Stimulated activated CD8-positive, alpha-beta memory T cell treated with anti-CD3 and anti-CD28 coated beads, Interleukin-7, amount 100 ng/mL, for 48 hours (primary cell): ENCODE results near the gene WDR1.

ENCODE experiments used
- DNase-seq, 2 donors: peaks; one replicate each; pipeline ENCODE4 v3.0.0-alpha.2; 2020; ENCODE audit warnings: low read depth in 1 of 2; ENCODE audit errors: extremely low read depth in 1 of 2

WDR1 gene

DNA sequence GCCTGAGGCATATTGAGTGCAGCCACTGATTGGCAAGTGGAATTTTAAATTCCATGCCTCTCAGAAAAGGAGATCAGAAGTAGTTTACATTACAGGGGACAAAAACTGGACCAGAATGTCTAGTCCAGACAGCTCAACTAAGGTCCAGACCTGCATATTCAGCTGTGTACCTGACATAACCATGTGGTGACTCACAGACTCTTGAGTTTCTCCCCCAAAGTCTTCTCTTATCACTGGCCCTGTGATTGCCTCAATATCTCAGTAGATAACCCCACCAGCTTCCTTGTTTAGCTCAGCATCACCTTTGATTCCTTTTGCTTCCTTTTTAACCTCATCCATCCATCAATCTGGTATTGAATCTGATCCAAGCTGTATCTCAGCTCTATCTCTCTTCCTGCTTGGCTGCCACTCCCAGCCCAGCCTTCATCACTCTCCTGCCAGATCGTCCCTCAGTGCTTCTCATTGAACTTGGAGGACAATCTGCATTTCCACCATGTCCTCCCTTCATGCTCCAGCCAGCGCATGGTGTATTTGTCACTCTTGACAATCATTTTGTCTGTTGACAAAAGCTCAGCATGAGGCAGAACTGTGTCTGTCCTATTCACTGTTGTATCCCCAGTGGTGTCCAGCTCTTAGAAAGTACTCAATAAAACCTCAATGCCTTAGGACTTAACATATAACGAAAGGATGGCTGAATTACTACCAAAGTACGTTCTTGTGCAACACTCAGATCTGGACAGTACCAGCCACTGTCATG lies 67.5 kb downstream of the WDR1 start:
- DNase-seq = no peak

DNA sequence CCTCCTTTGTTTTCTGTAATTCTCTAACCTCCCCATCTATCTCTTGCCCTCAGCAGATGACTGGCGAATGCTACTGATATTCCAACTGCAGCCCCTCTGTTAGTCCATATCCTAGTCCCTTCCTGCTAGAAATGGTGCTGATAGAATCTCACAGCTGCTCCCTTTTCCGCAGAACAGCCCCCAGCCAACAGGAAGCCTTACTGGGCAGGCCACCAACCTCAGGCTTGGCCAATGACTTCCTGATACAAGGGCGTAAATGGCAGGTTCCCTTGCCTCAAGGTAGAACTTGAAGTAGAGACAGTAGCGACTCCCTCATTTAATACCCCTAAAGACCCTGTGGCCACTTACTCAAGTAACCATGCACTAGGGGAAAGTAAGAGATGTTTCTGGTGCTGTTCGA lies 68.6 kb downstream of the WDR1 start:
- DNase-seq = no peak

DNA sequence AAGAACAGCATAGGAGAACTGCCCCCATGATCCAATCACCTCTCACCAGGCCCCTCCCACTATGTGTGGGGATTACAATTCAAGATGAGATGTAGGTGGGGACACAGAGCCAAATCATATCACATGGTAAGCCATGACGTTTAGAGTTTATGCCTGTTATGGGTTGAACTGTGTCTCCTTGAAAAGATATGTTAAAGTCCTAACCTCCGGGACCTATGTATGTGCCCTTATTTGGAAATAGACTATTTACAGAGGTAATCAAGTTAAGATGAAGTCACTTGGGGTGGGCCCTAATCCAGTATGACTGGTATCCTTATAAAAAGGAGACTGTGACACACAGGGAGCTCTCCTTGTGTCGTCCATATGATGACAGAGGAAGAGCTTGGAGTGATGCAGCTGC lies 70.1 kb downstream of the WDR1 start:
- DNase-seq = no peak

DNA sequence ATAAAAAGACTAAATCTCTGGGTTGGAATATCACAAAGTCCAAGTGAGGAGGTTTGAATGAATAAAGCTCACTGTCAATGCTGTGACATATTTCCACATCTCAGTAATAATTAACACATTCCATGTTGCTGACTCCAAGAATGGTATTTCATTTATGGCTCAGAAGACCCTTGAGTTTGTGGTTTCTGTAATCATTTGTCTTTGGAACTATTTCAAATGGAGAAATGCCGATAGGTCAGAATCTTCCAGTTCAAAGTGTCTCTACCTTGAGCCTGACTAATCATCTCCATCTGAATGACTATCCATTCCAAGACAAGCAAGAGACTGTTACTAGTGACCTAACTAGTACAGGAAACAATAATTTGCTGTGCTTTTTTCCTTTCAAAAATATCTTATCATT lies 71.1 kb downstream of the WDR1 start:
- no peak for DNase-seq

DNA sequence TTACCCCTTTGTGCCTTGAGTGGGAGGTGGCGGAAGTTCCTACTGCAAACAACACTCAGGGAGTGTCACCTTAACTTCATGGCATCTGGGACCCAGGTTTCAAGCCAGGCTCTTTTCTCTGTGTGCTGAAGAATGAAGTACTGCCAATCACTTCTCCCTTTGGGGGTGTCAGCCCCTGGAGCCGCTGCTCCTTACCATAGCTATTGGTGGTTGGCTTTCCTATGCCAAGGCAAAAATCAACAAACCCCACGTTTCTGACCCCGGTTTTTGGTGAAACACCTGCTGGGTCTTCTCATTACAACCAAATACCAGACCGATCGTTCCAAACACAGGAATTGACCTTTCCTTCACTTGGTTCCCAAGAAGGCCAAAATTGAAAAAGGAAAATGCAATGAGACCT lies 75.6 kb downstream of the WDR1 start:
- DNase-seq = no peak

DNA sequence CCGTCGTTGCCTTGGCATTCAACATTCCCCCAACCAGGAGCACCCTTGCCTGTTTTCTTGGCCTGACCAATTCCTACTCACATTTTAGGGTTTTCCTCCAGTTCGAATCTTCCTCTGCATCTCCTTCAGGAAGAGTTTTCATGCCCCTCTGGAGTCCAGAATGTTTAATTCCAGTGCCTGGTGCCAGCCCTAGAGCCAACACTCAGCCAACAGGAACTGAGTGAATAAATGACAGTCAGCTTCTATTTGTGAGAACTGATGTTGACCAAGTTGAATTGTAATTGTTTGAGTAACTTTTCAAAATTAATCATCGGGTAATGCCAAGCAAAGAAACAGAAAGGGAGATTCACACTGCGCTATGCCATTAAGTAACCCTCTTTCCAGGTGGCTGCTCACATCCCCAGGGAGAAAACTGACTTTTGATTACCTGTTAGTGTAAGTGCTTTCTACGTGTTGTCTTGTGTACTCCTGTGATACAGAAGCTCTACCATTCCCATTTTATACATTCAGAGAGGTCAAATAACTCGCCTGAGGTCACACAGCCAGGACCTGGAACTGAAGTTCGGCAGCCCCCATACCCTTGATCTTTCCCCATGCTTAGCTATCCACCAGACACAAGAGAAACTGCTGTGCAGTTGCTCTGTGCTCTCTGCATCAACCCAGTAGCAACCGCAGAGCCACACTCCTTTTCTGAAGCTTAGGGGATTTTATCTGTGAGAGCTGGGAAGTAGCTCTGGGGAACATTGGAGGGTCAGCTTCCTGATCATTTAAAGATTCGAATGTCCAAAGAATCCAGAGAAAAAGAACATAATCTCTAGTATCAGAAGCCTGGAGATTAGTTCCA lies 76.3 kb downstream of the WDR1 start:
- DNase-seq = no peak

DNA sequence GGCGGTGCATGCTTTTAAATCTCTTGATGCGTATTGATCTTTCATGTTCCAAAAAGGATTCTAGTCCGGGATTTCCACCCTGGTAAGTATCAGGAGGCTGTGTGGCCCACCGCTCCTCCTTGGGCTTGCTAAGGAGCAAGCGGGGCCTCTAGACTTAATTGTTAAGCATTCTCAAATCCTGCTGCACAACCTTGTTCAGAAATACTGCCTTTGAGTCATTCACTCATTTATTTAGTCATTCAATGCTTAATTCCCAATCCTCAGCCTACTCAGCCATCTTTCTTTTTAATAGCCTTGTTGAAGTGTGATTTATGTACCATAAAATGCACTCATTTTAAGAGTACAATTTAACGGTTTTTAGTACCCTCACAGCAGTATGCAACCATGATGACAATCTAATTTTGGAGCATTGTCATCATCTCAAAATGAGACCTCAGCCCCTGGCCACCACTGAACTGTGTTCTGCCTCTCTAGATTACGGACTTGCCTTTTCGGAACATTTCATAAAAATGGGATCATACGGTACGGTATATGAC lies 79.7 kb downstream of the WDR1 start:
- no peak for DNase-seq

DNA sequence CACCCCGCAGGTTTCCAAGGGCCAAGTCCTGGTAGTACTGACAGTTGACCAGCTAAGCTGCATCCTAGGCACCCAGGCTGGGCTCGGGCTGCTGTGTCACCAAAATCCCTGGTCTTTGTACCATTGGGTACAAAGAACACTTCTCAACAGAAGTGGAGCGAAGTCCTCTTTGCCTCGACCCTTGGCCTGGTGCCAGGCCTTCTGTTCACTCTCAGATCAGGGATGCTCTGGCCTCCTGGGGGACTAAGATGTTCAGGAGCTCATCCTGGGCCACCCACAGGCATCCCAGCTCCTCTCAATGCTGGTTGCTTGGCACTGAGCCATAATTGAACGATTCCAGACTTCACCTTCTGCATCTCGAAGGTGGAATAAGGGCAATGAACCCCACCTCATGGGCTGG lies 81.5 kb downstream of the WDR1 start:
- DNase-seq = no peak

DNA sequence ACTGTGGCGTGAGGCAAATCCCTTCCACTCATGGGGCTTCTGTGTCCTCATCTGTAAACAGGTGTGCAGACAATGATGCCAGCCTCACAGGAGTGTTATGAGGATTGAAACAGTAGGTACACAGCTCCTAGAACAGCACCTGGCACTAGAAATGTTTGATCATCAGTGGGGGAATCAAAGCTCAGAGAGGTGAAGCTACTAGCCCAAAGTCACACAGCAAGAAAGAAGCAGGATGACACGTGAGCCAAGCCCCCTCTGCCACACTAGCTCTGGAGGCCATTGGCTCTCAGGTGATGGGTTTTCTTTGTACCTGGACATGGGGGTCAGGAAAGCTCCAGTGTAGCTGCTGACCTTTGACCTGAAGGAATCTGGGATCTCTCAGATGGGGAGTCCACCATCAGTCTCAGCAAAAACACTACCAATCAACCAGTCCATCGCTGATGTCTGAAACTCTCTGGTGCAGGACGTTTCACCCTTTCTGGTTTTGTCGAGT lies 81.9 kb downstream of the WDR1 start:
- DNase-seq = no peak

DNA sequence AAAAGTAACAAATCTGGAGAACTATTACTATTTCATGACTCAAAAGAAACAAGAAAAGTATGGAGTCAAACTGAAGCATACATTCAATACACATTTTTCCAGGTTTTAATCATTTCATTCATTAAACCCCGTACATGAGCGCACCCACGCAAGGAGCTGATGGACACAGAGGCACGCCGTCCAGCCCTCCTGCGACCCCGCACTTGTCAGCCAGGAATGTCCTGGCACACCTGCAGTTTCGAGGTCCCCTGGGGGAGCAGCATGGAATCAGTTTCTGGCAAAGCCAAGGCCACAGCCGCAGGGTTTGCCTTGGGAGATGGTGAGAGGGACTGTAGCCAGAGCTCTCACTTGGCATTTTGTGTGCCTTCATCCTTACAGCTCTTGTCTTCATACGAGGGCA lies 82.5 kb downstream of the WDR1 start:
- DNase-seq = no peak

DNA sequence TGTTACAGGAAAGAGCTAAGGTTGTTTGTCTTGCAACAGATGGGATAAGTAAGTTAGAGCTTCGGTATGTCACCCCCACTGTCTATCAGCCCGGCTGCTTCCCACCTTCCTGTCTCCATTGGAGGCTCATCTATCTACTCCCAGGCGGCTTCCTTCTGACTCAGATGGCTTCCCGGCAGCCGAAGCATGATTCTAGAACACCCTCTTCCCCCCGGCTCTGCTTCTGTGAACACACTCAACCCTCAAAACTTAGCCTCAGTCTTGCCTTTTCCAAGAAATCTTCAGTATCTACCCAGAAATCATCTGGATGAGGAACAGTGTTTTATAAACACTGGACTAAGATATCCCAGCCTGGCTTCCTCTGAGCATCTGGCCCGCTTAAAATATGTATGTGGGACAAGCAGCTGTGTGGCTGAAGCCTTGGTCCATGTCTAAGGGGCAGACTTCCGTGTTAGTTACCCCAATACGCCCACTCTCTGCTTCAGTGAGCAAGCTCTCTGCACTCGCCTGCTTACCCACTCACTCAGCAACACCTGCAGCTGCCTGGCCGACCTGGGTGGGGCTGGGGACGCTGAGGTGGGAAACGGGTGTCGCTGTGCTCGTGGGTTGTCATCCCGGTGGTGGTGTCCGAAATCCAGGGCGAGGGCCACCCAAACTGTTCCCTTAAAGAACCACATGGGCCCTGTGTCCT lies 83.3 kb downstream of the WDR1 start:
- DNase-seq = no peak

DNA sequence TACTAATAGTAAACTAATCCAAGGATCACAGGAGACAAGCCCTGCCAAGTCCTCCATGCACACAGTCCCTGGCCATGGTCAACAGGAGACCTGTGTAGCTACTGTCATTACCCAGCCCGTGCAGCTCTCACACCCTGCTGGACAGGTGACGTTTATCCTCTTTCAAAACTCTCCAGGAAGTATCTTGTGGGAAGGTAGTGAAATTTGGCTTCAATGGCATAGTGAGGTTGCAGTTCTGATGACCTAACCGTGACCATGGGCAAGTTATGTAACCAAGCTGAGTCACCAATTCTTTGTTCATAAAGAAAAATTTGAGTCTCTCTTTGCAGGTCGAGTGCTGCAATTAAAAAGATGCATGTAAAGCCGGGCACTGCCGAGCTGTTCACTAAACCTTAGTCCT lies 84.0 kb downstream of the WDR1 start:
- no peak for DNase-seq

DNA sequence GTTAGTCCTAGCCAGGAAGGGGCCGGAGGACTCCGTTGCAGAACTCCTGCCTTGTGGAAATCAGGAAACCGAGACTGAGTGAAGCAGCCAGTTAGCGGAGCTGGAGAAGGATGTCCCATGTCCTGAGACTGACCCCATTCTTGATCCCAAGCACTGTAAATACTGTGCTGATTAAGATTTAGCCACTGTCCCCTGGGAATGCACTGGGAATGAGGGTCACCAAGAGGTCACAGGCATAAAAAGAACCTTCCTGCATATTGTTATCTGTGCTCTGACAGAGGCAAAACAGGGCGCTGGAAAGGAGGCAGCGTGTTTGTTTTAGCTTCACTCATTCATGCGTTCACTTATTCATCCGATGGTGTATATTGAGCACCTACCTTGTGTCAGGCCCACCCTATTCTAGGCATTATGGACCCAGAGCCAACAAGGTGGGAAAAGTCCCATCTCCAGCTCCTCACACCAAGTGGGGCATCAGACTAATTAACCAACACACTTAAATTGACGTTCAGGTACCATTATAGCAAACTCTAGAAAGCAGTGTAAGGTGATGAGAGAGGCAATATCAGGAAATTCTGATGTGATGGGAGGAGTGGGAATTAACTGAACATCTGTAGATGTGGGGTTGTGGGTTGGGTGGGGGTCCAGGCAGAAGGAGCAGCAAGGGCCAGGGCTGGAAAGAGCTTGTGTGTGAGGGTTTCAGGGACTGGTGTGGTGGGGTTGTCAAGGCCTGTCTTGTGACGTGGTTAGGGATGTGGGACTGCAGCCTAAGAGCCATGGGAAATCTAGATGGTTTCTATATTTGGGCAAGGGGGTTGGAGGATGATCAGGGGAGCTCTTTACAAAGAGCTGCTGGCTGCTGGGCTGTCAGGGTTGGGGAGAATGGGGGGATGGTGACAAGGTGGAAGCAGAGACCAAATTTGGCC lies 84.7 kb downstream of the WDR1 start:
- no peak for DNase-seq

DNA sequence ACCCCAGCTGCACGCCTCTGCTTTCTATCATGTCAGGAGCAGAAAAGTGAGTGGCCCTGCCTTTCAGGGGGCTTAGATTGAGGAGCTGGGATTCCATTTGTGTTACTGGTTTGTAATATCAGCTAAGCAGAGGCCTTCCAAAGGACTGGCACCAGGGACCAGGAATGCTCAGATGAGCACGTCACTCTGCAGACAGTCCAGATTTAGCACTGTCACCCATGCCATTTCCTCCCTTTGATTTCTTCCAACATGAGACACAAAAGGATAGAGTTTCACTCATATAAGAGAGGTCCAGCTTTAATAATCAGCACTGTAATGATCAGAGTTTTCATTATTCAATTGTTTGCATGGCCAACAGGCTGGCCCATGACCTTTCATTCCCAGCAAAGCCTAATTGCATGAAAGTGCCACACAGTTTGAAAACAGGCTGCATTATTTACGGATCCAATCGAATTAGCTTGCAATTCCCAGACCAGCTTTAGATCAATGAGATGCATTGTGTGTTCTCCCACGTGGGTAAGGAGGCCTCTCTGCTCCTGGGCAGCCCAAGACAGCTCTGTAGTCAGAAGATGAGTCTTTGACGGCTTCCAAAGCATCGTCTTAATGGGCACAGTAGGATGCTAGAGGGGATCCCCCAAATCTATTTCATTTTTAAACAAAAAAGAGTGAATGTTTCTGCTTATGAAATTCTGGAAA lies 85.5 kb downstream of the WDR1 start:
- DNase-seq = no peak

DNA sequence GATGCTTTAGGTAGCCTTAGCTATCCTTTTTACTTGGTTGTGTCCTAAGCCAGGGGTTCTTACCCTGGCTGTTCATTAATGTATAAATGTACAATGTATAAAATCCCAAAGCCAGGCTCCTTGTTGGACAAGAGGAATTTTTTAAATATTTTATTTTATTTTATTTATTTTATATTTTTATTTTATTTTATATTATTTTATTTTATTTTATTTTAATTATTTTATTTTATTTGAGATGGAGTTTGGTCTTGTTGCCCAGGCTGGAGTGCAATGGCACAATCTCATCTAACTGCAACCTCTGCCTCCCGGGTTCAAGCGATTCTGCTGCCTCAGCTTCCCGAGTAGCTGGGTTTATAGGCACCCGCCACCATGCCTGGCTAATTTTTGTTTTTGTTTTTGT lies 87.2 kb downstream of the WDR1 start:
- no peak for DNase-seq

DNA sequence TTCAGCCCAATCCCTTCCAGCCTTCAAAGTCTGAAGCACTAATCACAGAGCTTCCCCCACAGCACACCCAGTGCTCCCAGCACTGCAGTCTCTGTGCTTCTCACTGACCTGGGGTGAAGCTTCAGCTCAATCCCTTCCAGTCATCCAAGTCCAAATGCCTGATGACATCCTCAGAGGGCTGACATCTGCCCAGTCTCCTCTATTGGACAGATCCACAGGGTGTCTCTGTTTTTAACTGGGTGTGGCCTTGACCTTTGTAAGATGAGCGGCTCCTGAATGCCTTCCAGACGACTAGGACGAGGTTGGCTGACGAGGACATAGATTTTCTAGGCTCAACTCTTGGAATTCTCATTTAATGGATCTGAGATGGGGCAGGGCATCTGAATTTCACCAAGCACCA lies 87.7 kb downstream of the WDR1 start:
- DNase-seq = no peak

DNA sequence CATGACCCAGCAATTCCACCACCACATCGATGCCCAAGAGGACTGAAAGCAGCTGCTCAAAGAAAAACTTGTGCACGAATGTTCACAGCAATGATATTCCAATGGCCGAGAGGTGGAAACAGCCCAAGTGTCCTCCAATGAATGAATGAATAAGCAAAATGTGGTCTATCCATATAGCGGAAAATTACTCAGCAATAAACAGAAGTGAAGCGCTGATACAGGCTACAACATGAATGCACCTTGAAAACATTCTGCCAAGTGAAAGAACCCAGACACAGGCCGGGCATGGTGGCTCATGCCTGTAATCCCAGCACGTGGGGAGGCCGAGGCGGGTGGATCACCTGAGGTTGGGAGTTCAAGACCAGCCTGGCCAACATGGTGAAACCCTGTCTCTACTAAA lies 90.1 kb downstream of the WDR1 start:
- DNase-seq = no peak

DNA sequence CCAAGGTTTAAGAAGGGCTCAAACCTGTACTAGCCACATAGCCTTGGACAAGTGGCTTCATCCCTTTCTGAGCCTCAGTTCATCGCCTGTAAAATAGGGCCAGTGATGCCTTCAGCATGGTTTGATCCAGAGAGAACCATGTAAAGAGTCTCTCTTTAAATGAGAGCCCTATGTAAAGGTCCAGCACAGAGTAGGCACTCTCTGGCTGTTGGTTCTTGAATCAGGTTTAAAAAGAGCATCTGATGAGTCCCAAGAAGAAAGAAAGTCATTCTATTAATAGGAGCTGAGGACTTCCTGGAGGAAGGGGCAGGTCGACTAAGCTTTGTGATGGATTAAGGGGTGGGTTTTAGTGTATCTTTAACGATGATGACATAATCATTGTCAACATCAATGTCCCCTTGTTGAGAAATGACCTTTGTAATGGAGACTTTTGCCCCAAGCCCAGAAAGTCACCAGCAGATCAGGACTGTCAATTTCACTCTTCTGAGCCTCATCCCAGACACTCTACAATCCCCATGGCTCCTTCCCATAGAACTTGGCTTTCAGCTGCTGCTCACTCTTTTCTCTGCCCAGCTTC lies 91.3 kb downstream of the WDR1 start:
- DNase-seq = no peak
